GM12872 (cell line): Measurements from ENCODE around the gene MBD5.

Source experiments
- CTCF ChIP-seq: IDR thresholded peaks from 3 replicates; pipeline ENCODE4 v1.5.1; 2011; ENCODE audit warnings: low read depth, mild to moderate bottlenecking, low read length, moderate library complexity; ENCODE audit not compliant: insufficient read depth

MBD5 gene

GRCh38 chr2:148021059-148021861 is at the start of gene MBD5:
Gene MBD5, plus strand, starts transcription at chr2:148021091.
- no peak for TF ChIP-seq CTCF

DNA sequence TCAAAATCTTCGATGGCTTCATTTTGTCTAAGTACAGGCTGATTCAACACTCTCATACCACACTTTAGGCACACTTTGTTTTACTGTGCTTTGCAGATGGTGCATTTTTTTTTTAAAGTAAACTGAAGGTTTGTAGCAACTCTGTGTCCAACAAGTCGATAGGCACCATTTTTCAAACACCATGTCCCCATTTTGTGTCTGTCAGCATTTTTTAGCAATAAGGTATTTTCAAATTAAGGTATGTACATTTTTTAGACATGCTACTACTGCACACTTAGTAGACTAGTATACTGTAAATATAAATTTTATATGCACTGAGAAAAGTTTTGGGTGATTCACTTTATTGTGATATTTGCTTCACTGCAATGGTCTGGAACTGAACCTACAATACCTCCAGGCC is 44.8 kb upstream of the MBD5 start:
- no peak for TF ChIP-seq CTCF

DNA sequence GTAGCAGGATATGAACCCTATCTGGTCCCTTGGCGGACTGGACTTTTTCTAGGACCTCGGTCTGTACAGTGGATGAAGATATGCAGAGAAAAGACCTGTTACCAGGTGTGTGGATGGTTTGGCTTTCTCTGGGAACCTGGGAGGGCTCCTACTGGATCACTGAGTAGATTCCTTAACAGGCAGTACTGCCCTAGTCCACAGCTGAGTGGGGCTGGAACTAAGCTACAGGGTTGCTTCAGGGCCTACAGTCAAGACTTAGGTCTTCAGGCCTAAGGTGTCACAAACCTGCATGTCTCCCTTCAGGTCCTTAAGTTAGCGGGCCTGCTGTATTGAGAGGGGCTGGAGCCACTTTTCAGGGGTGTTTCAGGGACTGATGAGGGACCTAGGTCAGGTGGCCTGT is 43.2 kb upstream of the MBD5 start:
- no peak for TF ChIP-seq CTCF

- no peak for TF ChIP-seq CTCF
Measured at GRCh38 chr2:147980940-147981528, 39.9 kb upstream of the MBD5 start.

GRCh38 chr2:147989102-147989501 is 31.8 kb upstream of the MBD5 start:
- TF ChIP-seq CTCF: no peak

GRCh38 chr2:147989809-147990403 is 31.0 kb upstream of the MBD5 start:
- TF ChIP-seq CTCF: peak; percentile 46

DNA sequence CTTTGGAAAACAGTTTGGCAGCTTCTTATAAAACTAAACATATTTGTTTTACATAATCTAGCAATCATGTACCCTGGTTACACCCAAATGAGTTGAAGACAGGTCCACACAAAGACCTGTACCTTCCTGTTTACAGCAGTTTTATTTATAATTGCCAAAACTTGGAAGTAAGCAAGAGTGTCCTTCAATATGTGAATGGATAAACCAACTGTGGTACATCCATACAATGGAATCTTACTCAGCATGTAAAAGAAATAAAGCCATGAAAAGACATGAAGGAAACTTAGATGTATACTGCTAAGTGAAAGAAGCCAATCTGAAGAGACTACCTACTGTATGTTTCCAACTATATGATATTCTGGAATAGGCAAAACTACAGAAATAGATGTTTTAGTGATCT is 24.1 kb upstream of the MBD5 start:
- no peak for TF ChIP-seq CTCF
